ENCODE measurements around the gene ST6GALNAC3.
"Not testable (repeated sequence)": the region's sequence is repeated elsewhere in the genome, so short reads cannot be mapped to it uniquely, and the experiment has no call there.

Gene ST6GALNAC3

DNA sequence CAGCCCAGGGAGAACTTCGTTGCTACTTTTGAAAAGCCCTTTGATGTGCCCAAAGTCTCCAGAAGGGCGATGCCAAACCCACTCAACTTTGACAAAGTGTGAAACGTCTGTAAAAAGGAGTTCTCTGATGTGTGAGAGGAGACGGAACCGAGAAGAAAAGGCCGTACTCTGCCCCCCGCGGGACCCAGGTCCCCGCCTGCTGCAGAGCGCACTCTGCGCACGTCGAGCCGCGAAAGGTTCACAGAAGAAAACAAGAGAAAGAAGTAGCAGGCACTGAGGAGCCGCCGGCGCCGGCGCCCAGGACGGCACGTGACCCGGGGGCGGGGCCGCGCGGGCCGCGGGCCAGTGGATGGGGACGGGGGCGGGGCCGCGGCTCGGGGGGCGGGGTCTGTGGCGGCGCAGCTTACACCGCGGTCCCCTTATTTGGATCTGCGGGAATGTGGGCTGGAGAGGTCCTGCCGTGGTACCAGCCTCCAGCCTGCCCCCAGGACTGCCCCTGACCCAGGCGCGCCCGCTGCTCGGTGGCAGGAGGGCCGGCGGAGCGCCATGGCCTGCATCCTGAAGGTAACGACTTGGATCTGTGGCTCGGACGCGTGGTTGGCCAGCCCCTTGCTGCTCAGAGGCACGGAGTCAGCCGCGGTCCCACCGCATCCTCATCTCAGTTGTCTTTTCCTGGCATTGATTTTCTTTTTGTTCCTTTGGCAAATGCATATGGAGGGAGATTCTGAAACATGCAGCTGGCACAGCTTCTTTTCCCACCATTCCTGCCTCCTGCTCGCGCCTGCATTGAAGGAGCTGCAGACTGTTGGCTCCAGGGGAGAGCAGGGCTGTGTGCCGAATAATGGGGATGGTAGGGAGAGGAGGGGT is at the start of gene ST6GALNAC3:
TSS of gene ST6GALNAC3 (plus strand) at position 426 of the 867 bp plus-strand sequence.
- DNase-seq (ENCODE audit: low spot score), result peak; percentile 76

DNA sequence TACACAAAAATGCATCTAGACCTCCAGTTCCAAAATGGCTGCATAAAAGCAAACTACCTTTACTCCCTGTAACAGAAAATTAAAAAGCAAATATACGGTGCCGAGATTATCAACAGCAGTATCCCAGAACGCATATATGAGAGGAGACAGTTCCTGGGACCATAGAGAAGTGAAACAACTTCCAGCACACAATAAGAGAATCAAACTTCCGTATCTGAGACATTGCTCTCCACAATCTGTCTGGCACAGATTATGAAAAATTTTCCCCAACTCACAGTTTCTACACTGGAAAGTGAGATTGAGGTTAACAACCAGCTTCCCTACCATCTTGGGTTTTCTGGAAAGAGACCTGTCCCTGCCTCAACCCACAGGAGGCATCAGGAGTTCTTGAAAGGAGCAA is 47.2 kb upstream of the ST6GALNAC3 start:
- no peak for DNase-seq (ENCODE audit: low spot score)

DNA sequence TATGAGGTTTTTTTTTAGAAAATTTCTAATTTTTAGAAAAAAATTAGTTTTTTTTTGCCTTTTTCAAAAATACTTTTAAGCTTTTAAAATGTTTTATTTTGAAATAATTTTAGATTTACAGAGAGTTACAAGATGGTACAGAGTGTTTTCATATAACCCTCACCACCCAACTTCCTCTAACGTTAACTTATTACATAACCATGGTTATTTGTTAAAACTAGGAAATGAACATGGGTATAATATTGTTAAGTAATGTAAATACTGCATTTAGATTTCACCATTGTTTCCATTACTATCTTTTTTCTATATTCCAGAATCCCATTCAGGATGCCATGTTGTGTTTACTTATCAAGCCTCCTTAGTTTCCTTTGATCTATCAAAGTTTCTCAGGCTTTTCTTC is 45.2 kb upstream of the ST6GALNAC3 start:
- no peak for DNase-seq (ENCODE audit: low spot score)

DNA sequence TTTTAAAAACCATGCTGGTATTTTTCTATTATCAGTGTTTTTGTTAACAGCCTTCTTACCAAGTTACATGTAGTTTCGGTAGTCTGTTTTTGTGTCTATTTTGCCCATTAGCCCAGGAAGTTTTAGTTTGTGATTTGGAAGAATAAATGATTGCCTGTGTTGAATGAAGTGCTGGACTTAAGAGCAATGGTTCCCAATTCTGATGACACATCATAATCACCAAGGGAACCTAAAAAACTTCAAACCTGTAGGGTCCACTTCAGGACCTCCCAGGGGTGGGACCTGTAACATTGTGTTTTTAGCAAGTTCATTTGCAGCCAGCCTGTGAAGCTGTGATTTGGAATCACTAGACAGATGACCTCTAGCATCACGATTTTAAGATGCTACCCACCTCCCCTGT is 43.0 kb upstream of the ST6GALNAC3 start:
- DNase-seq (ENCODE audit: low spot score), result no peak

DNA sequence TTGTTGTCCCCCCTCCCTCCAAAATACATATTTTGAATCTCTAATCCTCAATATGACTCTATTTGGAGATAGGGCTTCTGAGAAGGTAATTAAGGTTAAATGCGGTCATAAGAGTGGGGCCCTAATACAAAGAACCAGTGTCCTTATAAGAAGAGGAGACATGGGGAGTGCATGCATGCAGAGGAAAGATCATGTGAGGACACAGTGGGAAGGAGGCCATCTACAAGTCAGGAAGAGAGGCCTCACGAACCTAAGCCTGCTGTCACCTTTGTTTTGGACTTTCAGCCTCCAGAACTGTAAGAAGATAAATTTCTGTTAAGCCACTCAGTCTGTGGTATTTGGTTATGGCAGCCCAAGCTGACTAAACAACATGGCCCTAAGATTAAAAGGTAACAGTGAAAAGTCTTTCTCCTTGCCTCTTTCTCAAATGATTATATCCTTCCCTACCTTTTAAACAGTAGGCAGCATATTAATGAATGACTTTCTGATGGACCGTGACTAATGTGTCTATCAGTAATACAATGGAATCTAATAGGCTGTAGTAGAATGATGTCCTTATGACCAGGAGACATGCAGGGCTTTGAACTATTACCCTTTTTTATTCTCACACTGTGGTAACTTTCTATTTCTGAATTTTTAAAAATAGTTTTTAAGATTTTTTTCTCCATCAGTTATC is 40.6 kb upstream of the ST6GALNAC3 start:
- DNase-seq (ENCODE audit: low spot score), result no peak

DNA sequence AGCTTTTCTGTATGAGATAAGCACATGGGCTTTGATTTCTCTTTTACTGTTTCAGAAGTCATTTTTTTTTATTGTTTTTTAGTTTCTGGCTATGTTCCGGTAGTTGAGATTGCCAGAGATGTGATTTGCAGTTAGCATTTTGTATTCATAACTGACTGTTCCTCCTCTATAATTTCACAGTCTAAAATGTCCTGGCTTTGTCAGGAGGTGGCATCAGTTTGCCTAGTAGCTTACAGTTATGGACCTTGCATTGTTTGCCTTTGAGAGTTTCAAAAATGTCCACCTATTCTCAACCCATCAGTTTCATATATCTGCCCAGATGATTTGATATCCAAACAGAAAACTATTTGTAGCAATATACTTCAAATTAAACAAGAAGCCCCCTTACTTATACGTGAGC is 39.5 kb upstream of the ST6GALNAC3 start:
- no peak for DNase-seq (ENCODE audit: low spot score)

DNA sequence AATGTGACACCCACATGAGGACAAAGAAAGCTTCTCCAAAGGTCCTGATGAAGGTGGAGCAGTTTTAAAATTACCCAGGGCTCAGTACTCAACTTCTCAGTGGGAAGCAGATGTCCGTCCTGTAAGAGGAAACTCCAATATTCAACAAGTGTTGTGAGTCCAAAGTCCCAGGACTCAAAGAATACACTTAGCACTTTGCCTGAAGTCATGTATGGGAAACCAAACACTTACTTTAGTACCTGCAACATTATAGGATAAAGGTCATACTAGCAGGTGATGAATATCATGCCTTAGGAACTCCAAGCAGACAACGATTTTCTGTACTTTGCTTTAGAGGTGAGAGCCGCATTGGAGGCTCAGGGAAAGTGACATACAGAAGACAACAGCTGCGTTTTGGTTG is 37.2 kb upstream of the ST6GALNAC3 start:
- DNase-seq (ENCODE audit: low spot score), result no peak

DNA sequence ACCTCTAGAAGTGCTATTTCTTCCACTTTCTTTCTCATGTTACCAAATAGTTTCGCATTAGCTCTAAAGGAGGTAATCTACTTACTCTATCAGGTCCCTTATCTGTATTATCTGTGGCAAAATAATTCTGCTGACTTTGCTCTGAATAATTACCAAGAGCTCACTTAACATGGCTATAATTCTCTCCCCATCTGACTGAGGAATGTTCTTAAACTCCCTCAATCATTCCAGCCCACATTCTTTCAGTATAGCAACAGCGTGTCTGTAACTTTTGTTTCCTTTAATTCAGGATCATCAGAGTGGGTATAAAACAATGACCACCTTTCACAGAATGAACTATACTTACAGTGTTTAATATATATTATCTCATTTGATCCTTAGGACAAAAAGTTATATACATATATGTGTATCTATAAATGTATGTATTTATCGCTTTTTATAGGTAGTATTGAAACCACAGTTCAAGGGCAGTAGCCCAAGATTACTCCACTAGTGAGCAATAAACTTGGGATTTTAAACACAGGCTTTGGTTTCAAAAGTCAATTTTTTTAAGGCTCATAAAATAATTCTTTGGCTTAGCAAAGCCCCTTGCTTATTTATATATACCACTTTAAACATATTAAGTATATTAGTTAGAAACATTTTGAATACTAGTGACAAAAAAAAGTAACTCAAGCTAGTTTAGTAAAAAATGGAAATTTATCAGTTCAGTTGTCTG is 36.1 kb upstream of the ST6GALNAC3 start:
- no peak for DNase-seq (ENCODE audit: low spot score)

DNA sequence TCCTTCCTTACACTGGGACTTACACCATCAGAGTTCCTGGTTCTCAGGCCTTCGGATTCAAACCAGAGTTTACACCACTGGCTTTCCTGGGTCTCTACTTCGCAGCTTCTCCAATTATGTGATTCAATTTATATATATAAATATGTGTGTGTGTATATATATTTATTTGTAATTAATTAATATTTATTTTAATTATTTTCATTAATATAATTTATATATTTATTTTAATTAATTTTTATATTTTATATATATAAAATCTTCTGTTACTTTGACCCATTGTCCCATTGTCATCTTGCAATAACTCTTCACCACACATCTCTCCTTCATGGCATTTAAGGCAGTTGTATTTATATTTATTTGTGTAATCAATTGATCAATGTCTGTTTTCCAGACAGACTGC is 28.4 kb upstream of the ST6GALNAC3 start:
- no peak for DNase-seq (ENCODE audit: low spot score)

DNA sequence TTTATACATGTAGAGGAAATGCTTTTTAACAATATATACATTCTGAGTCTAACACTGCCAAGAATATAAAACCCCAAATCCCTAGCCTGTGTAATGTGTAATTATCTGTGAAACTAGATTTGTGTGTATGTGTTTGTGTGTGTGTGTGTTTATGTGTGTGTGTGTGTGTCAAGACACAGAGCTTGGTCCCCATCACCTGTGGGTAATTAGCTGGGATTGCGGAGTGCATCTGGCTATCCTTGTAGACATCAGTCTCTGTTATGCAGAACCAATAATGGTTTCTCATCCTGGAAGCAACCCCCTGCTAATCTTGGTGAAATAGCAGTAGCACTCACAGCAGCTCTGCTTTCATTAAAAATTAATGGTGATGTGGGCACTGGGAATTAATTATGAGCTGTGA is 26.3 kb upstream of the ST6GALNAC3 start:
- no peak for DNase-seq (ENCODE audit: low spot score)

DNA sequence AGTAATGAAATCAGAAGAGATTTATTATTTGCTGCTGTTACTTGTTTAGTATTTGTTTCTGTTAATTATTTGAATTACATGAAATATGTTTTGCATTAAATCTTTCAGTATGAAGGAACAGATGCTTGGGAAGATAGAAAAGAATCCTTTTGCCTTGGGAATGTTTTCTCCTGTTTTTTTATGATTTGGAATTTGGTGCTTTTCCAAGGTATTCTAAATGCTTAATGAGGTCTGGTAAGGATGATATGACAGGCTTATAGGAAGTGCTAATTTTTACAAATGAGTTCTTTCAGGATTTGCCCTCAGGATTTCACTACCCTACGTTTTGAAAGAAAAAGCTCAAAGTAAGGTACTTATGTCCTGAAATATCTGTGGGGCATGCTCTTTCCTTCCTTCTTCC is 25.6 kb upstream of the ST6GALNAC3 start:
- DNase-seq (ENCODE audit: low spot score), result no peak

DNA sequence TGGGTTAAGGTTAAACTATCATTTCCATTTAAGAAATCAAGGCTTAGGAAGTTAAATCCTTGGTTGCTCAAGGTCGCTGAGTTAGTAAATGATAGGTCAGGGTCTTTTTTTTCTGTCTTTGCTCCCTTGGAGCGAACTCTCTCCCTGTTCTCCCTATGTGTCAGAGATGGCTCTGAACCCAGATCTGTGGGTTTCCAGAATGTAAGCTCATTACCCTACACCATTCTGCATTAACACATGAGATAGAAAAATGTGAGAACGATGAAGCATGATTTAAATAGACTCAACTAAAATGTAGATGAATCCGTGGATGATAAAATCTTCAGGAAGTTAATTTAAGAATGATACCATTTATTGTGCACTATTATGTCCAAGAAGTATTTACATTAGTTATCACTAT is 25.0 kb upstream of the ST6GALNAC3 start:
- no peak for DNase-seq (ENCODE audit: low spot score)

DNA sequence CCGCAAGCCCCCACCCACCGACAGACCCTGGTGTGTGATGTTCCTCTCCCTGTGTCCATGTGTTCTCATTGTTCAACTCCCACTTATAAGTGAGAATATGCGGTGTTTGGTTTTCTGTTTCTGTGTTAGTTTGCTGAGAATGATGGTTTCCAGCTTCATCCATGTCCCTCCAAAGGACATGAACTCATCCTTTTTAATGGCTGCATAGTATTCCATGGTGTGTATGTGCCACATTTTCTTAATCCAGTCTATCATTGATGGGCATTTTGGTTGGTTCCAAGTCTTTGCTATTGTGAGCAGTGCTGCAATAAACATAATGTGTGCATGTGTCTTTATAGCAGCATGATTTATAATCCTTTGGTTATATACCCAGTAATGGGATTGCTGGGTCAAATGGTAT is 24.5 kb upstream of the ST6GALNAC3 start:
- not testable (repeated sequence) for DNase-seq (ENCODE audit: low spot score)

DNA sequence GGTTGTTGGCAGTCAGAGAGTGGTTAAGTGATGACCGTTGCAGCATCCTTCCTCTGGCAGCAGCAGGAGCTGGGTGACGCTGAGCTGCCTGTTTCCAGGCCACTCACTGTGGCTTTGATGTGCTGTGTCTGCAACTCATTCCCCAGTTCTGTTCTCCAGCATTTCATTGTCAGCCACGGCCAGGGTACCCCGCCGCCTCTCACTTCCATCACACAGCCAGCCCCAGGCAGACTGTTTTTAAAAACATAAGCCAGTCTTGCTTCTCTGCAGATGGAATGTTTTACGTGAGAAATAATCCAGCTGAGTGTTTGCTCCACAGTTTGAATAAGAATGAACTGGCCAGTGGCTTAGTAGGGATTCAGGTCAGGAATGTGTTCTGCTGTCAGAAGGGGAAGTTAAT is 21.5 kb upstream of the ST6GALNAC3 start:
- no peak for DNase-seq (ENCODE audit: low spot score)

DNA sequence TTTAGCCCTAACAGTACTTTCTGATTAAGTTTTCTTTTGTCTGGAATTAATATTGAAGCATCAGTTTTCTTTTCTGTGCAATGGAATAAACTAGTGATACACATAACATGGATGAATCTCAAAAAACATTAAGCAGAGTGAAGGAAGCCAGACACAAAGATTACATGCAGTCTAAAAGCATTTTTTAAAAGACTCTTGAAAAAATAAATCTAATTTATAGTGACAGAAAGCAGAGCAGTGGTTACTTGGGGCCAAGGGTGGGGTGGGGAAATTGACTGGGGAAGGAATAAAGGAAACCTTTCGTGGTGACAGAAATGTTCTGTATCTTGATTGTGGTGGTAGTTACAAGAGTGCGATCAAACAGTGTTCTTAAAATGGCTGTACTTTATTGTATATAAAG is 20.2 kb upstream of the ST6GALNAC3 start:
- DNase-seq (ENCODE audit: low spot score), result no peak

DNA sequence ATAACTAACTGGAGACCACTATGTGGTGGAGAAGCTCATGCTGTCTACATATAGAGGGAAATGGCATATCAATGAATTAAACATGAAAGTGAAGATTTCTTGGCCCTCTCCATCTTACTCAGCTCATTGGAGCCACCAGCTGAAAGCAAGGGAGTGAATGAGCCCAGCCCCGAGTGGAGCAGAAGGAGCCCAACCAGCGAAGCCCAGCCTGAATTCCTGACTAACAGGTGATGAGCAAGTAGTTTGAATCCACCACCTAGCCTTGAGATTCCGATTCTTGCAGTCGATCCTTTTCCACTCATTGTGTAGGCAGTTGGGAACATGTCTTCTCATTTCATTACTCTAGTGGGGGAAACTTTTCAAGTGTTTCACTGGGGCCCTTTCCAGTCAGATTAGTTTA is 18.6 kb upstream of the ST6GALNAC3 start:
- no peak for DNase-seq (ENCODE audit: low spot score)

DNA sequence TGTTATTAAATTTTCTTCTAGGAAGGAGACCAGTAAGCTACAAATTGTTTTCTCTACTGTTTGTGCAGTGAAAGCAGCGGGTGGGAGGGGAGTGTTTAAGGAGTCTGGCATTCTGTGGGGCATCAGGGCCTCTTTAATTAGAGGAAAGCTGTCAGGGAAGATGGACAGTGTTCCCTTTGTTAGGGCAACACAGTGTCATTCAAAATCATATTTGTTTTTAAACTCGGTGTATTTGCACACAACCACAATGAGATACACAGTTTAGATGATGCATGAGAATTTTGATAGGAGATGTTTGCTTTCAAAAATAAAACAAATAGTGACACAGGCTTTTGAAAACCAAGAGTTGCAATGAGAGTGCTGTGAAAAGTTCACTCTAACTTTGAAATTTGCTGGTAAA is 15.1 kb upstream of the ST6GALNAC3 start:
- DNase-seq (ENCODE audit: low spot score), result no peak

DNA sequence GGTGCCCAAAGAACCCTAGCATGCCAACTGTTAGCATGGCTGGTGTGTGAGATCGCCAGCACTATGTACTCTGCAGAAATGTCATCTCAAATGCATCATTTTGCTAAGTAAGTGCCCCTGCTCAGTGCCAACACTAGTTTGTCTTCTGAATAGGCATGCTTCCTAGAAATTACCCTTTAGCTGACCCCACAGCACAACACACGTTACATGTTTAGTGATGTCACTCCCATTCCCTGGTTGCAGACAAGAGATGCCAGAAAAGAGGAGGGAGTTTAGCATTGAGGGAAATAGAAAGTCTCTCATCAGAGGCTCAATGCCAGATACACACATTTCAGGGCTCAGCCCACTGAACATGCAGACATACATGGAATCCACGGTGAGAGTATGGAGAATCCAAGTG is 9.3 kb upstream of the ST6GALNAC3 start:
- no peak for DNase-seq (ENCODE audit: low spot score)

DNA sequence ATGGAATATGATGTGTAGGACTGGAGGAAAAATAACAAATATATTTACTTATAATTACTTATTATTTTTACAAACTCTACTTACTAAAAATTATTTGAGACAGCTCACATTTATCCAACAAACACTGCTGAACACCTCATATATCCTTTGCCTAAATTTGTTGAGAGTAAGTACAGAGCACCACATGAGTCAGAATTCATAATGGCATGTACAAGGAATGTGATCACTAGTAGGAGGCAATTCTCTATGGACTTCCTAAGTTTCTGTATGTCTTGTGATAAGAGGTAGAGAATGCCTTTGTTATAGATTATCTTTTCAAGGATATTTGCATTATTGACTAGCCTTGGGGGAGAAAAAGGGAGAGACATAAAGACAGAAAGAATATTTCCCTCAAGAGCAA is 8.2 kb upstream of the ST6GALNAC3 start:
- no peak for DNase-seq (ENCODE audit: low spot score)

DNA sequence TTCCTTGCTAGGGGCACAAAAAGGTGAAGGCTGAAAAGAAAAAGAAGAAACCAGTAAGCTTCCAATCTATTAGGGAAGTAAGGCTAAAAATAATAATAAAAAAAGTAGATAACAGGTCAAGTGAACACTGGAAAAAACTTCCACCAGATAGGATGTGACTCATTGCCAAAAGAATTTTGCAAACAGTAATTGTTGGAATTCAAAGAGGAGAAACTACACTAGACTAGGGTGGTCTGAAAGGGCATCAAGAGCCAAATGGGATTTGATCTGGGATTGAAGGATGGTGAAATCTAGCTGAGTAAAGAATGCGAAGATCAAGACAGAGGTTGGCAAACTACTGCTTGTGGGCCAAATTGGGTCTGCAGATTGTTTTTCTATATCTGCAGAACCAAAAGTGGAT is 6.0 kb upstream of the ST6GALNAC3 start:
- DNase-seq (ENCODE audit: low spot score), result no peak

DNA sequence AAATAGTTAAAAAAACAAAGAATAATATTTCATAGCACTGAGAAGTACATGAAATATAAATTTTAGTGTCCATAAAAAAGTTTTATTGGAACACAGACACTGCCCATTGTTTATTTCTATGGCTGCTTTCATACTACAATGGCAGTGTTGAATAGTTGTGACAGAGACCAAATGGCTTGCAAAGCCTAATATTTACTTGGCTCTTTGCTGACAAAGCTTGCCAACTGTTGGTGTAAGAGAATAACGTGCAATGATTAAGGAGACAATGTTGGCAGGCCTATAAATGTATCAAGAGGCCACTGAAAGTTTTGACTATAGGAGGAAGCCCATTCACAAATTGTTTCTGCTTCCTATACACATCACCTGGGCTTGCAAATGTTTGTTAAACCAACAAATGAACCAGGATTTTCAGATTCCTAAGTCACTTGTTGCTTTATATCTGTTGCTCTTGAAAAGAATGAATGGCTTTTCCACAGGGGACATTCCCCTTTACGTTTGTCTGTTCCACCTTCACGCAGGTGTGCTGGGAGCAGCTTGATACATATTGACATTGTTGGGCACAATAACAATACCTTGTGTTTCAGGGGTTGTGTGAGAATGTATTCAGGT is 5.5 kb upstream of the ST6GALNAC3 start:
- DNase-seq (ENCODE audit: low spot score), result no peak

DNA sequence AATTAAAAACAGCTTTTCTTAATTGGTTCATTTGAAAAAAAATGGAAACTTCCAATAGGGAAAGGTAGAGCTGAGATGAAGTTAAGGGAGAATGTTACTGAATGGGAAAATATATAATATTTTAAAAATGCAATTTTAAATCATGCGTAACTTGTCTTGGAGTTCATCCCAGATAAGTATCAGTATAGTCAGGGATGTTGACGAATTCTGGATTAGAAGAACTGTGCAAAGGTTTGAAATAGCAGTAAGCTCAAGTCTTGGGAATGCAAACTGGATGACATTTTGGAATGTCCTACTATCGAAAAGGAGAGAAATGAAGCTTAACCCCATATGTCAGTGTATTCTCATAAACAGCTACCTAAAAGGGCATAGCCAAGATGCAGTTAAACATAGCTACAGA is 4.0 kb upstream of the ST6GALNAC3 start:
- DNase-seq (ENCODE audit: low spot score), result no peak

DNA sequence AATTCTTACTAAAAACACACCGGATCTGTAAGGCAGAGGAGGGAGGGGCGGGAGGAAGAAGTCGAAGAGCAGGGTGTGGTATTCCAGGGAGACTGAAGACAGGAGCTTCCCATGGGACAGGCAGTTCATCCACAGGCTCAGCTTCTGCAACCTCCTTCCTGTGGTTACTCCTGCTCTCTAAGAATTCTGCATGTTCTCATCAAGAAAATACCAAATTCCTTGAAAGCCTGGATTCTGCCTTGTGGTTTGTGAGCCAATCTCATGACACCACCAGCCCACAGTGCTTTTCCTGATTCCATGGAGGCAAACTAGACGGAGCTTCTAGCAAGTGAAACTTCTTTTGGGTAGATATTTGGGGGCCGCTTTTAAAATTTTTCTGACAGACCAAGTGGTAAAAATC is 1.1 kb upstream of the ST6GALNAC3 start:
- no peak for DNase-seq (ENCODE audit: low spot score)
